Testis (tissue), 3 donors: ENCODE results near the gene HOXA6. TPM values are rescaled to one million over a fixed set of nuclear protein-coding genes. Genes with fewer than 3 reads are reported as not detected.
A peak's percentile ranks its signal among the peaks of the same experiment; 100 is the strongest.

Experiments
- DNase-seq: peaks from one replicate; pipeline ENCODE4 v3.0.0-alpha.2; 2019
- H3K27ac ChIP-seq, 2 donors: fragments of 200-600 bp; sonication (generic); one replicate each; pipeline ENCODE4 v1.5.1; 2019
- H3K27me3 ChIP-seq: fragments of 200-600 bp; sonication (generic); one replicate; pipeline ENCODE4 v1.5.1; 2019
- H3K36me3 ChIP-seq: fragments of 200-600 bp; sonication (generic); one replicate; pipeline ENCODE4 v1.5.1; 2017; ENCODE audit warnings: low read depth; ENCODE audit errors: missing control alignments
- H3K4me1 ChIP-seq: fragments of 200-600 bp; sonication (generic); one replicate; pipeline ENCODE4 v1.5.1; 2019
- H3K4me3 ChIP-seq, 2 donors: fragments of 200-600 bp; sonication (generic); one replicate each; pipeline ENCODE4 v1.5.1; 2017 to 2019
- H3K9me3 ChIP-seq: fragments of 200-600 bp; sonication (generic); one replicate; pipeline ENCODE4 v1.5.1; 2017
- CTCF ChIP-seq, 3 experiments: fragments of 450-650 bp in 2 of 3; fragments of 200-600 bp in 1 of 3; sonication (generic) in 1 of 3; IDR thresholded peaks; one replicate each; pipeline ENCODE4 v1.5.1; 2016 to 2019; ENCODE audit warnings: antibody characterized with exemption in 3 of 3, mild to moderate bottlenecking in 2 of 3, moderate library complexity in 1 of 3
- POLR2A ChIP-seq: fragments of 450-650 bp; IDR thresholded peaks from one replicate; pipeline ENCODE4 v1.6.1; 2017; ENCODE audit warnings: antibody characterized with exemption, mild to moderate bottlenecking, moderate library complexity
- WGBS, 2 donors: methylation state at CpG; one replicate each; pipeline ENCODE4 v1.1.5; 2018; 5-methylcytosine and 5-hydroxymethylcytosine counted together
- intact Hi-C: fragments of 100-400 bp; cut with DNase I; formaldehyde crosslinking; loops from one replicate; pipeline ENCODE4 v1.15.1; 2023; ENCODE audit warnings: low total_unique reads
- polyA plus RNA-seq: library from polyadenylated mRNA; stranded (reverse); fragments of 350-450 nt; fragmentation: Illumina TruSeq; extraction: RNeasy Lipid Tissue Mini Kit (QIAGEN cat#74804); gene quantifications from one replicate; pipeline ENCODE4 v1.2.3, GENCODE V29; 2014; ENCODE audit warnings: low read depth, low replicate concordance; ENCODE audit not compliant: insufficient read depth
- total RNA-seq, 2 donors: library from RNA; depleted of rRNA; stranded (reverse); fragments of >200 nt; gene quantifications; one replicate each; pipeline ENCODE4 v1.2.3, GENCODE V29; 2016

The HOXA6 gene
- total and polyA plus RNA-seq, 3 donors from 2014 or later, result 0.37 TPM; not detected in 2

DNA sequence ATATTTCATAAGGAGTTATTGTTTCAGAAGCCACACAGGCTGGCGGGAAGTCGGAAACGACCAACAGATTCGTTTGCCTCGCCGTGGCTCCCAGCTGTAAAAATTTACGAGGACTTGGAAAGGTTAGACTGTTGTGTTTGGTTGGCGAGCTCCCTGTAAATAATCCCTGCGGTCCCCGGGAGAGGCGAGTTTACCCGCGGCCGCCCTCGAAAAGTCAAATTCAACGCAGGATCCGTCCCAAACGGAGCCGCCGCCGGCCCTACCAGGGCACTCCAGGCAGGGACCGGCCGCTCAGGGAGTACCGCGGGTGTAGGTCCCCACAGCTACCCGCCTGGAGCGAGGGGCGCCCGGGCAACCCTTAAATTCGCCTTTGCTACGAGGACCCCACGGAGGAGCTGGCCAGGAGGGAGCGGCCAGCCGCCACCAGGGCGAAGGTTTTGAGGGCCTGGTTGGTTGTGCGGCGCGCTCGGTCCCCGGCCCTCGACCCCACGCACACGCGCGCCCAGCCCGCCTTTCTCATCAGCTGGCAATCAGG is 18.5 kb upstream of the HOXA6 start:
- TF ChIP-seq CTCF (IDR thresholded peaks at IDR 0.05), result no peak
- no peak for TF ChIP-seq POLR2A
- H3K4me1 ChIP-seq, result peaks cover 9% of the 10 kb centered on the region
- H3K4me3 ChIP-seq, result peak overlapping the region; percentile 36 to 48
- H3K36me3 ChIP-seq, result no peaks in the 10 kb centered on the region
- no peak for DNase-seq
- WGBS, 2 donors, result 8 to 9% methylated on average over 15 to 32 of the region's 46 CpGs
- no peaks in the 10 kb centered on the region for H3K9me3 ChIP-seq
- intact Hi-C loops, result loop anchor here (10.0 kb wide), 1 partner anchor 791 kb away; no protein-coding TSS in a partner anchor
- H3K27ac ChIP-seq, result no peak overlapping the region
- H3K27me3 ChIP-seq, result peaks cover 4% of the 10 kb centered on the region

GRCh38 chr7:27165089-27165995 is 17.8 kb upstream of the HOXA6 start, which contains the start of gene HOXA9:
TSS of gene HOXA9 (minus strand) at chr7:27165537. CDS start at chr7:27165457, 80 bp downstream.
- Histone ChIP-seq H3K4me1 (peaks cover 10% of the 10 kb centered on the region), H3K36me3 (no peaks in the 10 kb centered on the region), H3K9me3 (no peaks in the 10 kb centered on the region), H3K27ac (no peak within 1 kb of the TSS), H3K4me3 (peak within 1 kb of the TSS; percentile 36 to 48), H3K27me3 (peaks cover 4% of the 10 kb centered on the region)
- WGBS, 2 donors, result 5% methylated on average over 40 to 72 of the region's 82 CpGs
- DNase-seq, result peak; percentile 67
- intact Hi-C loops, result loop anchor here (10.0 kb wide), 1 partner anchor 791 kb away; no protein-coding TSS in a partner anchor
- TF ChIP-seq POLR2A (no peak), CTCF (IDR thresholded peaks at IDR 0.05) (no peak)

GRCh38 chr7:27164367-27165088 is 17.0 kb upstream of the HOXA6 start:
- 5 to 14% methylated on average over 19 to 47 of the region's 47 CpGs for WGBS, 2 donors
- intact Hi-C loops, result loop anchor here (10.0 kb wide), 1 partner anchor 790 kb away; no protein-coding TSS in a partner anchor
- Histone ChIP-seq H3K4me1 (peaks cover 10% of the 10 kb centered on the region), H3K27me3 (peaks cover 4% of the 10 kb centered on the region), H3K9me3 (no peaks in the 10 kb centered on the region), H3K36me3 (no peaks in the 10 kb centered on the region), H3K4me3 (peak overlapping the region; percentile 25 to 48), H3K27ac (no peak overlapping the region)
- TF ChIP-seq POLR2A (no peak), CTCF (IDR thresholded peaks at IDR 0.05) (no peak)
- DNase-seq, result no peak

- Histone ChIP-seq H3K4me3 (no peak overlapping the region), H3K27ac (no peak overlapping the region), H3K27me3 (peaks cover 4% of the 10 kb centered on the region), H3K36me3 (no peaks in the 10 kb centered on the region), H3K4me1 (peaks cover 10% of the 10 kb centered on the region), H3K9me3 (no peaks in the 10 kb centered on the region)
- 20 to 39% methylated on average over 12 of the region's 12 CpGs for WGBS, 2 donors
- intact Hi-C loops, result loop anchor here (10.0 kb wide), 1 partner anchor 789 kb away; no protein-coding TSS in a partner anchor
- no peak for DNase-seq
- TF ChIP-seq POLR2A, result no peak
- TF ChIP-seq CTCF (IDR thresholded peaks at IDR 0.05), result no peak
Observed at GRCh38 chr7:27164045-27164366, 16.4 kb upstream of the HOXA6 start.
